Measurements from ENCODE around the gene CDON. TPM values are rescaled to one million over a fixed set of nuclear protein-coding genes. Genes with fewer than 3 reads are reported as not detected.

The CDON gene
- total and polyA plus RNA-seq, 8 donors, result 8.6 to 16.3 (median 11.4) TPM

- intact Hi-C loops (cut with DNase I), result no loop called here
- no peaks in the 10 kb centered on the region for H3K4me1 ChIP-seq
- H3K4me3 ChIP-seq, result no peak overlapping the region
- H3K36me3 ChIP-seq, result no peaks in the 10 kb centered on the region
- TF ChIP-seq, protein P1, sequence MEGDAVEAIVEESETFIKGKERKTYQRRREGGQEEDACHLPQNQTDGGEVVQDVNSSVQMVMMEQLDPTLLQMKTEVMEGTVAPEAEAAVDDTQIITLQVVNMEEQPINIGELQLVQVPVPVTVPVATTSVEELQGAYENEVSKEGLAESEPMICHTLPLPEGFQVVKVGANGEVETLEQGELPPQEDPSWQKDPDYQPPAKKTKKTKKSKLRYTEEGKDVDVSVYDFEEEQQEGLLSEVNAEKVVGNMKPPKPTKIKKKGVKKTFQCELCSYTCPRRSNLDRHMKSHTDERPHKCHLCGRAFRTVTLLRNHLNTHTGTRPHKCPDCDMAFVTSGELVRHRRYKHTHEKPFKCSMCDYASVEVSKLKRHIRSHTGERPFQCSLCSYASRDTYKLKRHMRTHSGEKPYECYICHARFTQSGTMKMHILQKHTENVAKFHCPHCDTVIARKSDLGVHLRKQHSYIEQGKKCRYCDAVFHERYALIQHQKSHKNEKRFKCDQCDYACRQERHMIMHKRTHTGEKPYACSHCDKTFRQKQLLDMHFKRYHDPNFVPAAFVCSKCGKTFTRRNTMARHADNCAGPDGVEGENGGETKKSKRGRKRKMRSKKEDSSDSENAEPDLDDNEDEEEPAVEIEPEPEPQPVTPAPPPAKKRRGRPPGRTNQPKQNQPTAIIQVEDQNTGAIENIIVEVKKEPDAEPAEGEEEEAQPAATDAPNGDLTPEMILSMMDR (IDR thresholded peaks at IDR 0.05), result no peak
- no peak overlapping the region for H3K27ac ChIP-seq
- ATAC-seq (no peak), DNase-seq (no peak)
- no peaks in the 10 kb centered on the region for H3K9me3 ChIP-seq
- H3K27me3 ChIP-seq, result no peaks in the 10 kb centered on the region
Observed at GRCh38 chr11:126095745-126096144, 33.1 kb upstream of the CDON start.

DNA sequence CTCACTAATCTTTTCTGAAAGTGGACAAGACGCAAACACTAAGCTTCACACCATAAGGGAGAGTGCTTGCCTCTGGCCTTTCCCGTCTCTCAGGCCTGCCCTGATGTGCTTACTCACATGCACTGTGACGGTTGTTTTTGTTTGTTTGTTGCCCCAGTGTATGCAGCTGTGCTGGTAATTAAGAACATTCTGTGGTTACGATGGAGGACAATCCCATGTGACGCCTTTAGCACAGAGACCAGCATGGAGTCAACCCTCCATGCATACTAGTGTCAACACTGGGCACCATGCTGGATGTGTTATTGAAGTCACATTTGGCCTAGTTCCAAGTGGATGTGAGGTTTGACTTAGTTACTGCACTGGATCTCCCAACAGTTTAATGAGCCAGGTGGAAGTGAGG is 27.8 kb upstream of the CDON start:
- H3K4me1 ChIP-seq, result no peaks in the 10 kb centered on the region
- no peaks in the 10 kb centered on the region for H3K36me3 ChIP-seq
- no peak overlapping the region for H3K4me3 ChIP-seq
- TF ChIP-seq, protein P1 (IDR thresholded peaks at IDR 0.05), result no peak
- no peaks in the 10 kb centered on the region for H3K27me3 ChIP-seq
- DNase-seq, result no peak
- intact Hi-C loops (cut with DNase I), result no loop called here
- ATAC-seq, result no peak
- H3K27ac ChIP-seq, result no peak overlapping the region
- no peaks in the 10 kb centered on the region for H3K9me3 ChIP-seq

DNA sequence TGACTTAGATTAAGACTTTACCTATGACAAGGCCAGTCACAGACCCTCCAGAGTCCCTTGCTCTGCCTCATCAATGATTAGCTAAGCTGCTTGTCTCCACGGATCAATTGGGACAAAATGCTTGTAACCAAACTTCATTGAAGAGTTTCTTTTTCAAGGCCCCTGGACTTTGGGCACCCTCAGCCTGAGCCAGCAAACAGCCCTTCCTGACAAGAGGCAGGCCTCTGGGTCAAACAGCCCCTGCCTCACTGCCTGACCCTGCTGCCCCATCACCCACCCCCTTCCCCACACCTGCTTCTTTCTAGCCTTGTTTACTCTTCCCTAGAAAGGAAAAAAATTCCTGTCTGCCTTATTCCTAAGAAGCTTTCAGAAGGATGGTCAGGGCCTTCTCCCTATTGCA is 26.3 kb upstream of the CDON start:
- H3K36me3 ChIP-seq, result no peaks in the 10 kb centered on the region
- no peak overlapping the region for H3K4me3 ChIP-seq
- intact Hi-C loops (cut with DNase I), result no loop called here
- DNase-seq (no peak), ATAC-seq (no peak)
- H3K9me3 ChIP-seq, result no peaks in the 10 kb centered on the region
- no peaks in the 10 kb centered on the region for H3K4me1 ChIP-seq
- TF ChIP-seq, protein P1 (IDR thresholded peaks at IDR 0.05), result no peak
- H3K27ac ChIP-seq, result no peak overlapping the region
- H3K27me3 ChIP-seq, result no peaks in the 10 kb centered on the region

DNA sequence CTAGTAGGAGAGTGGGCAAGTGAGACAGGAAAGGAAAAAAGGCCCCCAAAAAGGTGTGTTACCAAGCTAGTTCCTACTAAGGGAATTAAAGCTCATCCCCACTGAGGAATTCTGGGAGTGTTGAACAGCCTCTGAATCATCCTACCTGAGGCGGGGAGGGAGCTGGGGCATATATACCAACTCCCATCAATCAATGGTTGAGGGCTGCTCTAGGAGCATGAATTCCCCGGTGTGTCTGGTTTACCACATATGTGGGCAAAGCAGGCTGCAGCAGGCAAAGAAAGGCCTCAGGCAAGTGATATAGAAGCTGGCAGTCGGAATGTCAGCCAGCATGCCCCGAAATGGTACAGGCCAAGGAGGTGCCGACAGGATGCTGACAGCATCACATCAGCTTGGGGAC is 23.6 kb upstream of the CDON start:
- DNase-seq (no peak), ATAC-seq (no peak)
- Histone ChIP-seq H3K4me3 (no peak overlapping the region), H3K4me1 (no peaks in the 10 kb centered on the region), H3K27me3 (no peaks in the 10 kb centered on the region), H3K27ac (no peak overlapping the region), H3K36me3 (no peaks in the 10 kb centered on the region), H3K9me3 (no peaks in the 10 kb centered on the region)
- TF ChIP-seq, protein P1 (IDR thresholded peaks at IDR 0.05), result no peak
- intact Hi-C loops (cut with DNase I), result no loop called here

GRCh38 chr11:126084608-126084912 is 21.9 kb upstream of the CDON start:
- H3K36me3 ChIP-seq, result no peaks in the 10 kb centered on the region
- H3K27ac ChIP-seq, result no peak overlapping the region
- intact Hi-C loops (cut with DNase I), result no loop called here
- no peaks in the 10 kb centered on the region for H3K4me1 ChIP-seq
- no peak overlapping the region for H3K4me3 ChIP-seq
- peak; percentile 96 for ATAC-seq
- peak in 1 of 4 donors; percentile 69 for DNase-seq
- no peaks in the 10 kb centered on the region for H3K27me3 ChIP-seq
- TF ChIP-seq, protein P1 (IDR thresholded peaks at IDR 0.05), result no peak
- H3K9me3 ChIP-seq, result no peaks in the 10 kb centered on the region

All from left lung (tissue), 10 donors.